Airway epithelial cell (primary cell): Measurements from ENCODE around the gene GPX6. TPM values are rescaled to one million over a fixed set of nuclear protein-coding genes. Genes with fewer than 3 reads are reported as not detected.

Source experiments
- total RNA-seq: library from RNA; depleted of rRNA; stranded (reverse); fragments of >200 nt; gene quantifications from 2 replicates; pipeline ENCODE4 v1.2.3, GENCODE V29; 2015

Gene GPX6
- not detected in 2 replicates for total RNA-seq

GRCh38 chr6:28515676-28516075 lies at the start of gene GPX6:
GPX6 (minus strand) TSS chr6:28515793; CDS start chr6:28515743, 50 bp downstream.

GRCh38 chr6:28525496-28526039 lies 10.0 kb upstream of the GPX6 start, which contains the start of gene GPX5:
GPX5 (plus strand) TSS chr6:28525881; CDS start chr6:28526014, 133 bp downstream.

Other genes starting within 250 kb of the GPX6 start
- 5.0 and 7.4 TPM in 2 replicates for gene ZSCAN26, start 248.7 kb downstream of the GPX6 start, total RNA-seq
- 1.1 and 2.8 TPM in 2 replicates for gene PGBD1, start 234.2 kb downstream of the GPX6 start, total RNA-seq
- 4.2 and 5.0 TPM in 2 replicates for gene ZSCAN31, start 179.6 kb downstream of the GPX6 start, total RNA-seq
- gene ZKSCAN3, start 165.8 kb downstream of the GPX6 start, total RNA-seq = 2.2 and 3.7 TPM in 2 replicates
- gene ZSCAN12, start 116.0 kb downstream of the GPX6 start, total RNA-seq = 3.4 and 3.5 TPM in 2 replicates
- 0.74 and 1.4 TPM in 2 replicates for gene ZSCAN23, start 72.3 kb downstream of the GPX6 start, total RNA-seq
- gene GPX5, start 10.1 kb upstream of the GPX6 start, total RNA-seq = not detected in 2 replicates